ENCODE results near the gene ADCY4. TPM values are rescaled to one million over a fixed set of nuclear protein-coding genes. Genes with fewer than 3 reads are reported as not detected.

The ADCY4 gene
- total and polyA plus RNA-seq, 10 of the 15 experiments (the other 5 are each of a cell fraction or from before 2014, with no cell fraction given), result 0.05 to 0.87 (median 0.21) TPM; not detected in 1

DNA sequence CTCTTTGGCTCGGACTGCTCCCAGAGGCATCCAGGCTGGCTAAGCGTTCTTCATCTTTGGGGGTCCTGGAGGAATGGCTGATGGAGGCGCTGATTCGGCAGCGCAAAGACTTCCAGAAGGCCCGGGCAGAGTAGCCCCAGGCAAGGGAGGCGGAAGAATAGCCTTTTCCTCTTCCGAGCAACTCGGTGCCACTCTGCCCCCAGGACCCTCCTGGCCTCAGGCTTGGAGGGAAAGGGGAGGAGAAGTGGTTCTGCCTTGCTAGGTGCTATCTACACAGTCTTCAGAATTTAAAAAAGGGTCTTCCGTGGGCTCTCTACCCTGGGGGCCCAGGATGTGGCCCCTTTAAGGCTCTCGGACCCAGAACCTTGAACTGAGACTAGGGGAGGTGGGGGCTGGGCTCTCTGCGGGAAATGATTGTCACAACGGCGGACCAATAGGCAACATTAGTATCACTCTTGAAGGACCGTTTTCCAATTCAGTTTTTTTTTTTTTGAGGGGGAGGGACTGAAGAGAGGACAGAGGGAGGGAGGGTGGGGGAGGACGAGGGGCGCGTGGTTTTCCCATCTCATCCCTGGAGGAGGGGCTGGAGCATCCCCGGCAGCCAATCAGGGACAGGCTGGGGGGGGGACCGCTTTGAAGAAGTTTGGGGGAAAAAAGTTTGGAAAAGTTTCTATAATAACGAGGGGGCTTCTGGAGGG is 32.8 kb upstream of the ADCY4 start, which contains the start of gene NFATC4:
Gene NFATC4 (plus strand): TSS at position 671 of the 698 bp plus-strand sequence. CDS start 157 bp downstream, outside the sequence.
- FAIRE-seq, result no peak
- intact Hi-C loops (cut with micrococcal nuclease; ENCODE audit: unreplicated experiment), result loop anchor here (5.0 kb wide), 2 partner anchors 35 to 45 kb away; no protein-coding TSS in a partner anchor
- Histone ChIP-seq H3K4me3 (peak within 1 kb of the TSS; percentile 53), H3K9me3 (replicated peaks; ENCODE audit: control insufficient read depth, insufficient read depth, low read length) (no peaks in the 10 kb centered on the region), H2AFZ (ENCODE audit: control insufficient read depth, low read depth, low read length) (peak within 1 kb of the TSS; percentile 80), H4K20me1 (ENCODE audit: control insufficient read depth, insufficient read depth) (no peaks in the 10 kb centered on the region), H3K27ac (ENCODE audit: control insufficient read depth, insufficient read depth) (peak within 1 kb of the TSS; percentile 48; the same call in 1 of the 2 replicates), H3K27me3 (replicated peaks in 1 of 2; ENCODE audit: control insufficient read depth in 2 of 2, insufficient read depth in 2 of 2, low read length in 1 of 2) (peaks cover 1 to 6% of the 10 kb centered on the region in 2 experiments), H3K36me3 (ENCODE audit: control insufficient read depth in 2 of 2, insufficient read depth in 2 of 2, low read length in 1 of 2) (no peaks in the 10 kb centered on the region), H3K9ac (ENCODE audit: control insufficient read depth, insufficient read depth, low read length) (peak within 1 kb of the TSS; percentile 60; the same call in 1 of the 2 replicates), H3K4me2 (ENCODE audit: control insufficient read depth, insufficient read depth) (peak within 1 kb of the TSS; percentile 83), H3K4me1 (ENCODE audit: control insufficient read depth, insufficient read depth, low read length) (peaks cover 16% of the 10 kb centered on the region), H3K79me2 (ENCODE audit: control insufficient read depth, insufficient read depth, low read length) (no peaks in the 10 kb centered on the region)
- ChIA-PET POLR2A (interaction anchor here (0.7 to 1.4 kb wide), 3 partner anchors 14 to 120 kb away, joined by 3 to 13 read pairs (median 6); partner anchors contain the start of genes CBLN3 and KHNYN), CTCF (interaction anchor here (1.1 to 4.4 kb wide), 3 partner anchors 35 to 63 kb away, joined by 3 to 22 read pairs (median 10); no protein-coding TSS in a partner anchor), SMC1A (ENCODE audit: uncharacterized antibody, unreplicated experiment) (interaction anchor here (0.7 to 1.4 kb wide), 3 partner anchors 57 to 64 kb away, joined by 3 to 4 read pairs (median 3); partner anchors contain the start of gene KHNYN), RAD21 (ENCODE audit: unreplicated experiment) (interaction anchor here (1.0 to 2.1 kb wide), 2 partner anchors 34 to 64 kb away, joined by 6 to 7 read pairs; no protein-coding TSS in a partner anchor)
- 35% methylated on average over 17 of the region's 21 CpGs for WGBS (ENCODE audit: insufficient coverage, insufficient replicate concordance, low lambda C conversion rate, missing lambda C conversion rate)
- in situ Hi-C loops (cut with MboI), result loop anchor here (5.0 kb wide), 1 partner anchor 65 kb away; no protein-coding TSS in a partner anchor
- no TSS peak for BruUV-seq (replicated peaks)
- no peak for DNase-seq (ENCODE audit: low read depth, low spot score)
- peak; percentile 42 for ATAC-seq
- TF ChIP-seq TARDBP (IDR thresholded peaks at IDR 0.05; ENCODE audit: borderline replicate concordance), result no peak
- TF ChIP-seq CBFB (IDR thresholded peaks at IDR 0.05; ENCODE audit: low read depth), result no peak
- TF ChIP-seq MTA3 (IDR thresholded peaks at IDR 0.05; ENCODE audit: borderline replicate concordance, low read length), result no peak
- TF ChIP-seq SMC3 (IDR thresholded peaks at IDR 0.05; ENCODE audit: borderline replicate concordance, low read length), result no peak
- TF ChIP-seq ASH2L (IDR thresholded peaks at IDR 0.05; ENCODE audit: borderline replicate concordance, low read depth), result no peak
- 0 out of 2 replicates have a peak, but pooled peaks have one; percentile 21 for TF ChIP-seq RB1 (IDR thresholded peaks at IDR 0.05; ENCODE audit: borderline replicate concordance)
- TF ChIP-seq RCOR1 (conservative IDR thresholded peaks at IDR 0.05; ENCODE audit: low read depth, low read length), result no peak
- TF ChIP-seq NFYB (IDR thresholded peaks at IDR 0.05; ENCODE audit: insufficient read depth, low read depth, low read length), result peak; percentile 87
- no peak for TF ChIP-seq MYC (IDR thresholded peaks at IDR 0.05; ENCODE audit: insufficient read depth, insufficient read length, insufficient replicate concordance, low read length, severe bottlenecking)
- no peak for TF ChIP-seq CHD1 (IDR thresholded peaks at IDR 0.05; ENCODE audit: low read depth, low read length)
- no peak for TF ChIP-seq JUNB (IDR thresholded peaks at IDR 0.05)
- no peak for TF ChIP-seq SREBF1 (IDR thresholded peaks at IDR 0.05; ENCODE audit: low read length)
- TF ChIP-seq BHLHE40 (IDR thresholded peaks at IDR 0.05; ENCODE audit: borderline replicate concordance in 1 of 2, low read depth in 2 of 2, low read length in 1 of 2), result no peak
- no peak for TF ChIP-seq PAX8 (IDR thresholded peaks at IDR 0.05)
- TF ChIP-seq, protein P1, sequence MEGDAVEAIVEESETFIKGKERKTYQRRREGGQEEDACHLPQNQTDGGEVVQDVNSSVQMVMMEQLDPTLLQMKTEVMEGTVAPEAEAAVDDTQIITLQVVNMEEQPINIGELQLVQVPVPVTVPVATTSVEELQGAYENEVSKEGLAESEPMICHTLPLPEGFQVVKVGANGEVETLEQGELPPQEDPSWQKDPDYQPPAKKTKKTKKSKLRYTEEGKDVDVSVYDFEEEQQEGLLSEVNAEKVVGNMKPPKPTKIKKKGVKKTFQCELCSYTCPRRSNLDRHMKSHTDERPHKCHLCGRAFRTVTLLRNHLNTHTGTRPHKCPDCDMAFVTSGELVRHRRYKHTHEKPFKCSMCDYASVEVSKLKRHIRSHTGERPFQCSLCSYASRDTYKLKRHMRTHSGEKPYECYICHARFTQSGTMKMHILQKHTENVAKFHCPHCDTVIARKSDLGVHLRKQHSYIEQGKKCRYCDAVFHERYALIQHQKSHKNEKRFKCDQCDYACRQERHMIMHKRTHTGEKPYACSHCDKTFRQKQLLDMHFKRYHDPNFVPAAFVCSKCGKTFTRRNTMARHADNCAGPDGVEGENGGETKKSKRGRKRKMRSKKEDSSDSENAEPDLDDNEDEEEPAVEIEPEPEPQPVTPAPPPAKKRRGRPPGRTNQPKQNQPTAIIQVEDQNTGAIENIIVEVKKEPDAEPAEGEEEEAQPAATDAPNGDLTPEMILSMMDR (IDR thresholded peaks at IDR 0.05 in 2 of 3, conservative IDR thresholded peaks at IDR 0.05 in 1 of 3; ENCODE audit: control insufficient read depth in 2 of 3, extremely low read depth in 1 of 3, insufficient read depth in 1 of 3, low read depth in 3 of 3, low read length in 3 of 3), result no peak
- TF ChIP-seq MAX (IDR thresholded peaks at IDR 0.05; ENCODE audit: low read depth, low read length), result no peak
- no peak for TF ChIP-seq HCFC1 (IDR thresholded peaks at IDR 0.05; ENCODE audit: low read length)
- TF ChIP-seq ZNF622 (IDR thresholded peaks at IDR 0.05), result no peak
- TF ChIP-seq, protein P2, sequence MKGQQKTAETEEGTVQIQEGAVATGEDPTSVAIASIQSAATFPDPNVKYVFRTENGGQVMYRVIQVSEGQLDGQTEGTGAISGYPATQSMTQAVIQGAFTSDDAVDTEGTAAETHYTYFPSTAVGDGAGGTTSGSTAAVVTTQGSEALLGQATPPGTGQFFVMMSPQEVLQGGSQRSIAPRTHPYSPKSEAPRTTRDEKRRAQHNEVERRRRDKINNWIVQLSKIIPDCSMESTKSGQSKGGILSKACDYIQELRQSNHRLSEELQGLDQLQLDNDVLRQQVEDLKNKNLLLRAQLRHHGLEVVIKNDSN (IDR thresholded peaks at IDR 0.05; ENCODE audit: borderline replicate concordance, extremely low read length, insufficient read depth, low read depth, low read length), result no peak
- TF ChIP-seq TAF1 (IDR thresholded peaks at IDR 0.05; ENCODE audit: borderline replicate concordance, low read depth, low read length), result no peak
- TF ChIP-seq, protein P3, sequence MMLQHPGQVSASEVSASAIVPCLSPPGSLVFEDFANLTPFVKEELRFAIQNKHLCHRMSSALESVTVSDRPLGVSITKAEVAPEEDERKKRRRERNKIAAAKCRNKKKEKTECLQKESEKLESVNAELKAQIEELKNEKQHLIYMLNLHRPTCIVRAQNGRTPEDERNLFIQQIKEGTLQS (IDR thresholded peaks at IDR 0.05; ENCODE audit: borderline replicate concordance, extremely low read depth, low read depth, low read length), result no peak
